HG03460 (cell line): Measurements from ENCODE around the gene PRAC2.
"Not testable (repeated sequence)": the region's sequence is repeated elsewhere in the genome, so short reads cannot be mapped to it uniquely, and the experiment has no call there.

Source experiments
- ATAC-seq: cut with Tn5 transposase; IDR thresholded peaks from one replicate; pipeline ENCODE4 v1.9.1; 2021; ENCODE audit not compliant: unreplicated experiment

PRAC2 gene

DNA sequence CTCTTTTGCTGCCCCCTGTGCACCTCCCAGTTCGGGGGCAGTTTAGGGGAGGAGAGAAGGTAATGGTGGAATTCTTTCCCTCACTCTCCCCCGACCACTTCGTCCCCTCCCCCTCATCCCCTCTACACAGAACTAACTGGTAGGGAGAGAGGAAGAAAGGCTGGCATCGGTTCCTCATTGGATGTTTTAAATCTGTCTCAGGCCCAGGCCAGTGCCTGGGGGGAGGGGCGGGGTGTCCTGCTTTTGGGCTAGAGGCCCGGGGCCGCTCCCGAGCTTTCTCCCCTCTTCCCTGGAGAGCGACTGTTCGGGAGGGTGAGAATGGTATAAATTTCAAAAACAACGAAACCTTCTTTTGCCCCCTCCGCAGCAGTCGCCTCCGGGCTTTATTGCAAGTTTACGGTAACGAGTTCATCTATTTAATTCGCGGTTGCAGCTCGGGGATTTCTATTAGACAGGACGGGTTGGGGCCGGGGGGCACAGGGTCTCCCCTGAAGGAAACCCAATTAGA is at the start of gene PRAC2:
Gene PRAC2, plus strand, starts transcription at position 271 of the 508 bp plus-strand sequence. CDS start 1,226 bp downstream, outside the sequence.
- ATAC-seq: no peak

DNA sequence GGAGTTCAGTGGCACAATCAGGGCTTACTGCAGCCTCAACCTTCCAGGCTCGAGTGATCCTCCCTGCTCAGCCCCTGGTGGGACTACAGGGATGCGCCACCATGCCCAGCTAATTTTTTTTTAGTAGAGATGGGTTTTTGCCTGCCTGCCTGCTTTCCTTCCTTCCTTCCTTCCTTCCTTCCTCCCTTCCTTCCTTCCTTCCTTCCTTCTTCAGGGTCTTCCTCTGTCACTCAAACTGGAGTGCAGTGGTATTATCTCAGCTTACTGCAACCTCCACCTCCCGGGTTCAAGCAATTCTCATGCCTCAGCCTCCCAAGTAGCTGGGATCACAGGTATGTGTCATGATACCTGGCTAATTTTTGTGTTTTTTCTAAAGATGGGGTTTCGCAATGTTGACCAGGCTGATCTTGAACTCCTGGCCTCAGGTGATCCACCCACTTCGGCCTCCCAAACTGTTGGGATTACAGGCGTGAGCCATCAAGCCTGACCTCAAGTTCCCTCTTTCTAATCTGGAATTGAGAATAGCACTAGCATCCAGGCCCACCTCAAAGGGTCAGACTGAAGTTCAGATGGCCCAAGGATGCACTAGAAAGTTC is 45.9 kb upstream of the PRAC2 start:
- ATAC-seq: no peak

DNA sequence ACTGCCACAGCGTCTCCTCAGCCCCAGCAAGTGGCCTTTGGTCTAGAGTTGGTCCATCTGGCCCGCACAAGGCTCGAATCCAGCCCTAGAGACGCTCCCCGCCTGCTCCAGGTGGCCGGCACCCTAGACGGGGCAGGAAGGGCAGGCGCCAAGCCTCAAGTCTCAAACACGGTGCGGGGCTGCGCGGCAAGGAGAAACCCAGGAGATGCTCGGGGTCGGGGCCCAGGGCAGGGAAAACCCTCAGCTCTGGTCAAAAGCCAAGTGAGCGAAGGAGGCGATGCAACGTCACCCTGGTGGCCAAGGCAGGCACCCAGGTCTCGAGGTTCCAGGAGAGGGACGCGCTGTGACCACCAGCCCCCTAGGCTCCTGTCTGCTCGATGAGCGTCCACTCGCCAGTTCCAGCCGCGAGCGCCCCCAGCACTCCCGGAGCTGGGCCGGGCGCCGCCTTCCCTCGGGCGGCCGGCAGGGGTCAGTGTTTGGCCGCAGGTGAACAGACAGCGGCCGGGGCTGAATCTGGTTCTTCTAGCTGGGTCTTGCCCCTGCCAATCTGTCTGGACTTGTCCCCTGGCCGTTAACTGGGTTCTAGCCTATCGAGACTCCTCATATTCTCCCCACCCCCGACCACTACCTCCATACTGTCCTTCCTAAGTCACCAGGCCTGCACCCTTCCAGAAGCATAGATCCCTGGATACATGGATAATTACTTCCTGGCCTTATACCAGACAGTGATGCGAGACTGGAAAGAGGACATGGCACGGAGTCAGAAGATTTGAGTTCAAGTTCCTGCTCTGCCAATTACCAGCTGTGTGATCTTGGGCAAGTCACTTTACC is 44.6 kb upstream of the PRAC2 start:
- no peak for ATAC-seq

DNA sequence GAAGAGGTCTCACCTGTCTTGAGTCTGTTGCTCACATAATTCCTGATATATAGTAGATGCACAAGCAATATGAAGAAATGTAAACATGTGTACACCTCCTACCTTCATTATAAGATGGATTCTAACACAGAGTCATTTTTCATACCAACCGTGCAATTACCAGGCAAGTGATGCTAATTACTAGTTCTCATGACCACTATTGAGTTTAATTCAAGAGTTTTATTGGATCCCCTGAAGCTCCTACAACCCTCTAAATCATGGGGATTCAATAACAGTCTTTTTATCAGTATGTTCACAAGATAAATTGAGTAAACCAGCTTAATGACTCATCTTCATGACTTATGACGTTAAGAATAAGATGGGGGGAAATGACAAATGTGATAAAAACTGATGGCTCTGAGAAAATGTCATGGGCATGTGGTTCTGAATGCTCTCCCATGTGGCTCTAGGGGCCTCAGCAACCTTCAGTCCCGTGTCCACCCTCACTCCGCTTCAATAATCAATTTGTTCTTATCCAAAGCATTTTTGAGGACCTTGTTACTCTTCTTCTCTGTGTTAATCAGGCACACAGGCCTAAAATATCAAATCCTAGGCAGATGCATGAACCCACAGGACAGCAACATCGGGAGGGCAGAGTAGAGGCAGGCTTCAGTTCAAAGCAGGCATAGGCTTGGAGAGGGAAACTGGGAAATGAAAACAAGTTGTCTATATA is 43.4 kb upstream of the PRAC2 start:
- ATAC-seq: no peak

DNA sequence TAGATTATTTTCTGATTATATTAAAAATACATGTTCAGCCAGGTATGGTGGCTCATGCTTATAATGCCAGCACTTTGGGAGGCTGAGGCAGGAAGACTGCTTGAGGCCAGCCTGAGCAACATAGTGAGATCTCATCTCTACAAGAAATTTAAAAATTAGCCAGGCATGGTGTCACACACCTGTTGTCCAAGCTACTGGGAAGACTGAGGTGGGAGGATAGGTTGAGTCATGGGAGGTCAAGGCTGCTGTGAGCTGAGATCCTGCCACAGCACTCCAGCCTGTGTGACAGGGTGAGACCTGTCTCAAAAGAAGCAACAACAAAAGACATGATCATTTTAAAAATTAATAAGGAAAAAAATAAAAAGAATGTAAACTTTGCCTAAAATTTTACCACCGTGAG is 41.4 kb upstream of the PRAC2 start:
- no peak for ATAC-seq

DNA sequence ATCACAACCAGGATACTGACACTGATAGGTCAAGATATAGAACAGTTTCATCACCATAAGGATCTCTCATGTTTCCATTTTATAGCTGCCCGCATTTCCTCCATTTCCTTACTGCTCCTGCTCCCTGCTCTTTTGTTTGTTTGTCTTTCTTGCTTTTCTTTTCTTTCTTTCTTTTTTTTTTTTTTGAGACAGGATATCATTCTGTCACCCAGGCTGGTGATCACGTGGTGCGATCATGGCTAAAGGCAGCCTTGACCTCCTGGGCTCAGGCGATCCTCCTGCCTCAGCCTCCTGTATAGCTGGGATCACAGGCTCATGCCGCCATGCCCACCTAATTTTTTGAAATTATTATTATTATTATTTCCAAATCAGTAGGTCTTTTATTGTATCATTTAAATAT is 32.3 kb upstream of the PRAC2 start:
- no peak for ATAC-seq

DNA sequence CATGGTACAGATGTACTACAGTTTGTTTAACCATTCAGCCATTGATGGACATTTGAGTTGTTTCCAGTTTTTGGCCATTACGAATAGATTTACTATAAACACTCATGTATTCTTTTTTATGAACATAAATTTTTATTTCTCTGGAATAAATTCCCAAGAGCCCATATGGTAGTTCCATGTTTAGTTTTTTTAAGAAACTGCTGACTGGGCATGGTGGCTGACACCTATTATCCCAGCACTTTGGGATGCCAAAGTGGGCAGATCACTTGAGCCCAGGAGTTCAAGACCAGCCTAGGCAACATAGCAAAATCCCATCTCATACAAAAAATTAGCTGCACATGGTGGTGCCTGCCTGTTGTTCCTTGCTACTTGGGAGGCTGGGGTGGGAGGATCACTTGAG is 30.9 kb upstream of the PRAC2 start:
- no peak for ATAC-seq

DNA sequence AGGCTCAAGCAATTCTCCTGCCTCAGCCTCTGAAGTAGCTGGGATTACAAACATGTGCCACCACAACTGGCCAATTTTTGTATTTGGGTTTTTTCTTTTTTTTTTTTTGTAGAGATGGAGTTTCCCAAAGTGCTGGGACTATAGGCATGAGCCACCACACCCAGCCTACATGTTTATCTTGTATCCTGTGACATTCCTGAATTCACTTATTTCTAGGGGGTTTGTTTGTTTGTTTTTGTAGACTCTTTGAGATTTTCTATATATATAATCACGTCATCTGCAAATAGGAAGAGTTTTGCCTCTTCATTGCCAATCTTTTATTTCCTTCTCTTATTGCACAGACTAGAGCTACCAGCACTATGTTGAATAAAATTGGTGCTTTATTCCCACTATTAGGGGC is 29.8 kb upstream of the PRAC2 start:
- ATAC-seq: no peak

DNA sequence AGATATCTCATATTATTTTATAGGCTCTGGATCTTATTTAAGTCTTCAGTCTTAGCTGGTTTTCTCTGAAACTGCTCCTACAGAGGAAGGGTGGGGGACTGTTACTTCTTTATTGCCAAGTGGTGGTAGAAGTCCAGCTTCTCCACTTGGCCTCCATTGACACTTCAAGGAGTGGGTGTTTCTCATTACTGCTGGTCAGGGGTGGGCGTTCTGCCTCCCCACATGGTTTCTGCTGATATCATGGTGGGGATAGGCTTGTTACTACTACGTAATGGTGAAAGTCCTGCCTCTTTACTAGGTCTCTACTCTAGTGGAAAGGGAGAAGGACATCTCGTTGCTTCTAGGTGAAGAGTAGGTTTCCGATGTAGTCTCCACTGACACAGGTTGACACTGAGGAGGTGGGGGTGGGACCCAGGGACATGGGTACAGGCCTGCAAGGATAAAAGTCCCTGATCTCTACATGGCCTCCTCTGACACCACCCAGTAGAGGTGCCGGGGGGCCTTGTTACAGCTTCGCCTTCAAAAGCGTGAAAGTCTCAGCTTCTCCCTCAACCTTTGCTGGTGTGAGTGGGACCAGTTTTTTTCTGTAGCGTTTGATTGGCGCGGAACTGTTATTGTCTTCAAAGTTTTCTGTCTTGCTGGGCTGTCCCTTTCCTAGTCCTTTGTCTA is 21.0 kb upstream of the PRAC2 start:
- no peak for ATAC-seq

DNA sequence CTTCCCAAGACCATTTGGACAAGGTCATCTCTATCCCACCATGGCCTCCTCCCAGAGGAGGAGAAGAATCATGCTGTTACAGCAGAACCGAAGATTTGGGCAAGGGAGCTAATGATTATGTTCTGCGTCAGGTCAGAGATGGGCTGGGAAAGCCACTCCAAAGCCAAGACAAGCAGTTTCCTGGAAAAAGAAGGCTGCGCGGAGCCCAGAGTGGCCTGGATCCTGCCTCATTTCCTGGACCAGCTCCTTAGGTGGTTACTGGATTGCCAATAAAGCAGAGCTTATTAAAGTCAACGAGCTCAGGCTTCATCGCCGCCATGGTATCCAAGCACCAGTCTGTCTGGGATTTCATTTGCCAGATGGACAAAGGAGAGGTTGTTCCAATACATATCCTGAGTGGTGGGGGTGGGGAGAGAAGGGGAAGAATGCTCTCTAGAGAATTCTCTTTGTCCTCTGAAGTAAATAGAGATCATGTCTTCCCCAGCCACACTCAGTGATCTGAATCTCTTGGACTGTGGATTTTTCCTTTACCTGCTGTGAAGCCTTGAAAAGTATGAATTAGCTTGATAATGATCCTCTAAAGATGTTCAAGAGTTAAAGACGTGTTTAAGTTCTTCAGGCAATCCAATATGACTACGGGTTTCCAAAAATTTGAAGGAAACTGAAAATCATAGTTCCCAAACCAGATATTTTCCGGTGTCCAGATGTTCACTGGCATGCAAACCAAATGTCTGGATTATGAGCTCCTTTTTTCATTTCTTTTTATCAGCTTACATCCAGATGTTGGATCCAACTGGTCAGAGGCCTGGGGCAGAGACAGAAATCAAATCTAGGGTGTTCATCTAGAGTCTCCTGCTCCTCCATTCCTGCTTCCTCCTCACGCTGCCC is 18.4 kb upstream of the PRAC2 start:
- ATAC-seq: no peak

DNA sequence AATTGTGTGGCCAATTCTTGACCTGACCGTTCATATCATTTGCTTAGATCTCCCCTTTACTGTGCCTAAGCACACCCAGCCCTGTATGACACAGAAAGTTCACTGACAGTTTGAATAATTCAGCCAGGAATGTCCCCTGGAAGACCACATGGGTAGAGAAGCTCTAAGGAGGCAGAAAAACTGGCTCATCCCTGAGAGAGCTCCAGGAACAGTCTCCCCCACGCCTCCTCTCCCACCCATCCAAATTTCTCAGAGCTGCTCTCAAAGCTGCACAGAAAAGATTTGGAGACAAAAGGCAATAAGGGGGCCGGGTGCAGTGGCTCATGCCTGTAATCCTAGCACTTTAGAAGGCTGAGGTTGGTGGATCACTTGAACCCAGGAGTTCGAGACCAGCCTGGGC is 11.9 kb upstream of the PRAC2 start:
- no peak for ATAC-seq

DNA sequence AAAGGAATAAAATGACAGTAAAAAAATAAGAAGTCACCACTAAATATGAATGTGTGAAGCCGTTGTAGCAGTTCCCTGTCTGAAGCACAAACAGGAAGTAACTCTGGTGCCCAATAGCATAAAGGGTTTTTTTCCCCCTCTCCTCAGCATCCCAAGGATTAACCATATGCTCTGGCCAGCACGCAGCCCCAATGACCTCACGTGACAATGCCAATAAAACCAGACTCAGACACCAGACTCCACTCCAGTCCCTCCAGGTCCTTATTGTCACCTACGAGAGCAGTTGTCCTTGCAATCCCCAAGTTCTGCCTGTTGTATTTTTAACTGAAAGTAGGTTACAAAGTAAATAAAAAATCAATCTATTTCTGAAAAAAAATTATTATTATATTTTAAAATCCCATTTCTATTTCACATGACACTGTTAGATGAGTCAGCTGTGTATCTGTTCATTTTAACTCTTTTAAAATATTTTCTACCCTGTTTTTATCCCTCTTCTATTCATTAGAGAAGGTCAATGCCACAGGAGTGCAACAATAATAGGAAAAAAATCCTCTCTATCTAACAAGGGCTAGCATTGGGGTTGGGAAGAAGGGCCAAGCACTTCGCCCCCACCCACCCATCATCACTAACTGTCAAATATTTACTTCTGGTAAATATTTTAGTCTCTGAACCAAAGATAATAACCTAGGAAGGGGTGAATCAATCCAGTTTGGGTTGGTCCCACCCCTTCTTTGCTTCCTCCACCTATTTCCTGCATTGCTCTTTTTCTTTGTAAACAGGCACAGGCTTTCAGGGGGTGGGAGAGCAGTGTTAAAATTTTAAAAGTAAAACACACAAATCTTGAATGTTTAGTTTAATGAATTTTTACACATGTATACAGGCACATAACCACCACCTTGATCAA is 7.2 kb upstream of the PRAC2 start:
- ATAC-seq: no peak

DNA sequence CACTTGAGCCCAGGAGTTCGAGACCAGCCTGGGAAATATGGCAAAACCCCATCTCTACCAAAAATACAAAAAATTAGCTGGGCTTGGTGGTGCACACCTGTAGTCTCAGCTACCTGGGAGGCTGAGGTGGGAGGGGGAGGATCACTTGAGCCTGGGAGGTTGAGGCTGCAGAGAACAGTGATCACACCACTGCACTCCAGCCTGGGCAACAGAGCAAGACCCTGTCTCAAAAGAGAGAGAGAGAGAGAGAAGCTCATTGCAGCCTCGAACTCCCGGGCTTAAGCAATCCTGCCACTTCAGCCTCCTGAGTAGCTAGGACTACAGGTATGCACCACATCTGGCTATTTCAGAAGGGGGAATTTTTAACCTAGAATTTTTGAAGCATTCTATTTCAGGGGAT is 6.4 kb upstream of the PRAC2 start:
- ATAC-seq: not testable (repeated sequence)

DNA sequence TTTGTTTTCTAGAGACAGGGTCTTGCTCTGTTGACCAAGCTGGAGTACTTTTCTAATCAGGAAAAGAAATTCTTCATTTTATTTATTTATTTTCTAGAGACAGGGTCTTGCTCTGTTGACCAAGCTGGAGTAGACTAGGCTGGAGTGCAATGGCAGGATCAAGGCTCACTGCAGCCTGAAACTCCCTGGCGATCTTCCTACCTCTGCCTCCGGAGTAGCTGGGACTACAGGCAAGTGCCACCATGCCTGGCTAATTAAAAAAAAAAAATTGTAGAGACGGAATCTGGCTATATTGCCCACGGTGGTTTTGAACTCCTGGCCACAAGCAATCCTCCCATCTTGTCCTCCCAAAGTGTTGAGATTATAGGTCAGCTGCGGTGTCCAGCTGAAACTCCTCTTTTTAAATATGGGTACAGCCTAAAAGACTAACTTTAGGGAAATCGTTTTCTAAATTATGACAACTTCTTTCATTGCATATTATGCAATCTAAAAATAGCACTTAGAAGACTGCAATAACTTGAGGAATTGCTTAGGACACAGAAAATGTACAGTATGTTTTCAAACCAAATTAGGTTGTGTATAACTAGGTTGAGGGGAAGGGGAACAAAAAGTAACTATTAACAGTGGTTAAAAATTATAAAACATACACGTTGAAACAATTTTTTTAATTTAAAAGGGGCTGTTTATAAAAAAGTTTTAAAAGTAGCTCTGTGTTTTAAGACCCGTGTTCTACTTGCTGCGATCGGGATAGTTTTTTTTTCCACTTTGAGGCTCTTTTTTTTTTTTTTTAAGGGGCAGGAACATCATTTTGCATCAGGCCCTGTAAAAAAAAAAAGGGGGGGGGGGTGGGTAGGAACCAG is 5.4 kb upstream of the PRAC2 start:
- ATAC-seq: no peak

DNA sequence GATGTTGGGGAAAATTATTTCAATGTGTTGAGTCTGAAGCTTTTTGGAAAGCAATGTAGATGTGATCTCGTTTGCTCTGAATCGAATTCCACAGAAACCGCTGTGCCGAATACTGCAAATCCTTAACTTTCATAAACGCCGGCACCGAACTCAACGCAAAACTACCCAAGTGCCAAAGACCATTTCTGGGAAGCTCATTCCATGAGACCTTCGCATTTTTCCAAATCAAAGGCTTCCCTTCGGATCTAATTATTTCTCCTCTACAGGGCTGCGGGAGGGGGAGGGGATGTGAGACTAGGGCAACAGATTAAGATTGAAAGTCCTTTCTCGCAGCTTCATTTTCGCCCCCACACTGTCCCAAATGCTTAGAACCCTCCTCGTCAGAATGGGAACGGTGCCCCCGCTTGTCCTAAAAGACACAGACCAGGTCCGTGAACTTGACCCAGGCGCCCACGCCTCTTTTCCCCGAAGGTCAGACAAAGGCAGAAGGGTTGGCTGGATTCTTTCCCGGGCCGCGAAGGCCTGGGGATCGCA is 4.7 kb upstream of the PRAC2 start:
- ATAC-seq: no peak

DNA sequence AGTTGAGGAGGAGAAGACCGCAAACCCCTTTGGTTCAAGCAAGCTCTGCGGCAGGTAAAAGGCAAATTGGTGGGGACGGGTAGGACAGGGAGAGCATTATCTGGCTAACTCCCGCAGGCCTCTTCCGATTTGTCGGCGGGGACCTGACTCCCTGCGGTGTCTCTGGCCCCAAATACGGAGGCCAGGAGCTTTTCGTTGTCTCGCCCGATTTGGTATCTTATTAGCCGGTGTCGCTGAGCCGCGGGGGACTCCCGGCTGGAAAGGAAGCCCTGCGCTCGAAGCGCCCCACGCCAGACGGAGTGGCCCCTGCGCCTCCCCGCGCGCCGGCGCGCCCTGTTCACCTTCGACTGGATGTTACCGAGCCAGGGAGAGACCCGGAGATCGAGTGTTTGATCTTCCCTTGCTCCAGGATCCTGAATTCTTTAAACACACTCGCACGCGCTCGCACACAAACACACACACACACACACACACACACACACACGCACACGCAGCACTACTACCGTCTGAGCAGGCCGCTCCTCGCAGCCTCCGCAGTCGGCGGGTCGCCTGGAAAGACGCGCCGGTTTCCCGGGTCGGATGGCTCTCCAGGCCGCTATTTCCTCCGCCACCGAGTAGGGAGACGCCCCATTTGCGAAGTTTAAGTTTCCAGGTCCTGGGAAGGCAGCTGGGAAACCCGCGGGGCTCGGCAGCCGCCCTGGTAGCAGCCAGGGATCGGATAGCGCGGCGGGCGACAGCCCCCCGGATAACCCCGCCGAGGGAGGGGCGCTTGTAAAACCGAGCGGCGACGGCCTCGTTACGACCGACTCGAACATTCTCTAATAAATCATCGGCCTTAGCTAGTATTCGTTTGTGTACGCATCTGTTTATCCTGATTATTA is 4.0 kb upstream of the PRAC2 start:
- ATAC-seq: no peak

DNA sequence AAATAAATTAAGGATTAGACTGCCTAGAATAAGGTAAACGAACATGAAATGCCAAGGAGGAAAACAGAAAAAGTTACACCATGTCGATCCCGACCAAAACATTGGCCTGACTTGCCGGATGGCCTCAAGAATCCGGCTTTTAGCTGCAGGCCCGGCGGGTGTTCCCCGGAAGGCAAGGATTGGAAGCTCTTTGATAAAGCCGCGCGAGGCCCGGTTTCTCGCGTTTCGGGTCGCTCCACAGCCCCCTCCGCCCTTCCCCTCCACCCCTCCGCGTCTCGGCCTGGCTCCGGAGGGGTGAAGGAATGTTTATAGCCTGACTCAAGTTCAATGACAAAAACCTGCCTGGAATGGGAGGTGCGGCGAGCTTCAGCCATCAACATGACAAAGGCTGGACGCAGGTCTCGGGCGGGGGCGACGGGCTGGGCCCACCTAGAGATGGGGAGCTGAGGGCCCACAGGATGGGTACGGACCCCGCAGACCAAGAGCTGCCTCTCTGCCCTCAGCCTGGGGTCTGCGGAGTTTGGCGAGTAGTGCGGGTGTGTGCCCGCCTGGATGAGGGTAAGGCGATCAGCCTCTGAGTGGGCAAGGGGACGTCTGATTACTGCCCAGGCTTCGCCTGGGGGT is 3.2 kb upstream of the PRAC2 start:
- no peak for ATAC-seq
